PC-9 (cell line): ENCODE data around the gene GPX8. TPM values are rescaled to one million over a fixed set of nuclear protein-coding genes. Genes with fewer than 3 reads are reported as not detected.

Experiments used
- BruUV-seq: library from RNA; stranded (reverse); fragments of 400-500 nt; replicated peaks from 2 replicates; lab custom pipeline; 2021; lab: Mats Ljungman, UMichigan
- CTCF ChIA-PET: fragments of 300-600 bp; sonication (Branson Sonifier 250); formaldehyde crosslinking; loops from one replicate; lab custom pipeline; 2022; ENCODE audit warnings: antibody characterized with exemption; lab: Charles Lee
- POLR2A ChIA-PET: fragments of 300-600 bp; sonication (Branson Sonifier 250); formaldehyde crosslinking; loops from one replicate; lab custom pipeline; 2022; ENCODE audit warnings: antibody characterized with exemption; ENCODE audit not compliant: unreplicated experiment; lab: Charles Lee
- DNase-seq, 2 experiments: peaks; one replicate each; pipeline versions ENCODE4 v3.0.0 to v3.0.0-alpha.2; 2015 to 2022; ENCODE audit warnings: mixed read lengths in 1 of 2
- H2AFZ ChIP-seq: fragments of 200-600 bp; sonication (generic); 2 replicates; pipeline ENCODE4 v1.8.1; 2017; ENCODE audit warnings: antibody characterized with exemption
- H3F3A ChIP-seq: fragments of 200-600 bp; sonication (generic); 2 replicates; pipeline ENCODE4 v1.8.1; 2017; ENCODE audit warnings: antibody characterized with exemption, mild to moderate bottlenecking, low read depth; ENCODE audit not compliant: insufficient read depth
- H3K27ac ChIP-seq: fragments of 200-600 bp; sonication (generic); 2 replicates; pipeline ENCODE4 v1.6.1; 2016; ENCODE audit warnings: mixed run types
- H3K27me3 ChIP-seq: fragments of 200-600 bp; sonication (generic); 2 replicates; pipeline ENCODE4 v1.6.1; 2016; ENCODE audit warnings: low read depth, mixed run types; ENCODE audit not compliant: insufficient read depth
- H3K36me3 ChIP-seq: fragments of 200-600 bp; sonication (generic); 2 replicates; pipeline ENCODE4 v1.6.1; 2016; ENCODE audit warnings: low read depth, mixed run types
- H3K4me1 ChIP-seq: fragments of 200-600 bp; sonication (generic); replicated peaks from 2 replicates; pipeline ENCODE4 v1.6.1; 2016; ENCODE audit warnings: mixed run types; ENCODE audit not compliant: insufficient read depth
- H3K4me2 ChIP-seq: fragments of 200-600 bp; sonication (generic); 2 replicates; pipeline ENCODE4 v1.6.1; 2017; ENCODE audit warnings: mixed run types
- H3K4me3 ChIP-seq: fragments of 200-600 bp; sonication (generic); 2 replicates; pipeline ENCODE4 v1.6.1; 2016; ENCODE audit warnings: mixed run types
- H3K79me2 ChIP-seq: fragments of 200-600 bp; sonication (generic); 2 replicates; pipeline ENCODE4 v1.6.1; 2017; ENCODE audit warnings: low read depth, mixed run types
- H3K9me2 ChIP-seq: fragments of 200-600 bp; sonication (generic); 2 replicates; pipeline ENCODE4 v1.8.1; 2017; ENCODE audit warnings: mild to moderate bottlenecking; ENCODE audit not compliant: insufficient read depth
- H3K9me3 ChIP-seq: fragments of 200-600 bp; sonication (generic); 2 replicates; pipeline ENCODE4 v1.8.1; 2016; ENCODE audit warnings: low read depth; ENCODE audit not compliant: insufficient read depth
- H4K20me1 ChIP-seq: fragments of 200-600 bp; sonication (generic); 2 replicates; pipeline ENCODE4 v1.8.1; 2017; ENCODE audit not compliant: insufficient read depth
- CTCF ChIP-seq: fragments of 200-600 bp; sonication (generic); conservative IDR thresholded peaks from 2 replicates; pipeline ENCODE4 v1.6.1; 2017; ENCODE audit warnings: mixed run types, antibody characterized with exemption, mild to moderate bottlenecking, moderate library complexity
- EZH2 ChIP-seq: fragments of 200-600 bp; sonication (generic); IDR thresholded peaks from 2 replicates; pipeline ENCODE4 v1.8.0; 2017; ENCODE audit warnings: antibody characterized with exemption, low read depth
- intact Hi-C: fragments of 100-400 bp; cut with micrococcal nuclease; formaldehyde crosslinking; loops from one replicate; pipeline ENCODE4 v1.10.0; 2022; ENCODE audit not compliant: unreplicated experiment
- total RNA-seq: library from RNA; stranded (reverse); gene quantifications from 2 replicates; pipeline ENCODE4 v1.2.3, GENCODE V29; 2021

The GPX8 gene
- total RNA-seq, 1 experiment from 2014 or later = 40.2 TPM

- Histone ChIP-seq H3K4me3 (peak overlapping the region; percentile 54), H4K20me1 (no peaks in the 10 kb centered on the region), H3K79me2 (no peaks in the 10 kb centered on the region), H3K9me3 (no peaks in the 10 kb centered on the region), H3F3A (peaks cover 4% of the 10 kb centered on the region; the same call in 1 of the 2 replicates), H2AFZ (peak overlapping the region; percentile 78; the same call in 1 of the 2 replicates), H3K4me2 (peak overlapping the region; percentile 78), H3K27ac (no peak overlapping the region), H3K9me2 (no peaks in the 10 kb centered on the region), H3K4me1 (peaks cover 20% of the 10 kb centered on the region), H3K27me3 (no peaks in the 10 kb centered on the region), H3K36me3 (no peaks in the 10 kb centered on the region)
- peak; percentile 48 to 76 for DNase-seq
- BruUV-seq = no TSS peak
- intact Hi-C loops = loop anchor here (2.0 to 10.0 kb wide), 7 partner anchors 55 to 765 kb away; partner anchors contain the start of genes DHX29, MCIDAS and MTREX
- CTCF ChIA-PET = interaction anchor here (0.6 to 0.9 kb wide), 6 partner anchors 60 to 1241 kb away, joined by 3 to 8 read pairs (median 3); partner anchors contain the start of genes DHX29 and MTREX
- POLR2A ChIA-PET = interaction anchor here (0.6 to 0.7 kb wide), 2 partner anchors 18 to 329 kb away, joined by 6 to 10 read pairs; no protein-coding TSS in a partner anchor
- no peak for TF ChIP-seq EZH2
- TF ChIP-seq CTCF = peak; percentile 90
Measured at GRCh38 chr5:55172051-55172899, 12.3 kb downstream of the GPX8 start.

- DNase-seq = peak in 1 of 2 experiments; percentile 65
- Histone ChIP-seq H3K79me2 (no peaks in the 10 kb centered on the region), H3K36me3 (no peaks in the 10 kb centered on the region), H3K9me3 (no peaks in the 10 kb centered on the region), H3K27ac (no peak within 1 kb of the TSS), H2AFZ (peak within 1 kb of the TSS; percentile 78), H3K4me3 (peak within 1 kb of the TSS; percentile 54), H3K27me3 (no peaks in the 10 kb centered on the region), H3K4me2 (peak within 1 kb of the TSS; percentile 78), H3F3A (peaks cover 4% of the 10 kb centered on the region; the same call in 1 of the 2 replicates), H3K9me2 (no peaks in the 10 kb centered on the region), H3K4me1 (peaks cover 20% of the 10 kb centered on the region), H4K20me1 (no peaks in the 10 kb centered on the region)
- BruUV-seq = no TSS peak
- intact Hi-C loops = loop anchor here (2.0 to 10.0 kb wide), 7 partner anchors 54 to 764 kb away; partner anchors contain the start of genes DHX29, MCIDAS and MTREX
- TF ChIP-seq EZH2 = no peak
- no peak for TF ChIP-seq CTCF
- CTCF ChIA-PET = interaction anchor here (0.6 to 0.9 kb wide), 3 partner anchors 13 to 1088 kb away, joined by 3 read pairs; partner anchors contain the start of gene GPX8
- POLR2A ChIA-PET = interaction anchor here (0.7 kb wide), 1 partner anchor 17 kb away, joined by 10 read pairs; no protein-coding TSS in a partner anchor
Measured at GRCh38 chr5:55172937-55173686, 13.1 kb downstream of the GPX8 start, which contains the start of gene CDC20B. CDC20B (minus strand) TSS chr5:55173177; CDS start chr5:55173000, 177 bp downstream.
